GM12874 (cell line): ENCODE results near the gene ROCK2.

ENCODE experiments used
- CTCF ChIP-seq: IDR thresholded peaks from 2 replicates; pipeline ENCODE4 v1.5.1; 2011; ENCODE audit warnings: low read depth, mild to moderate bottlenecking, control low read depth, low read length, moderate library complexity; ENCODE audit not compliant: insufficient read depth

The ROCK2 gene

GRCh38 chr2:11344342-11344955, at the start of gene ROCK2:
ROCK2 (minus strand) TSS chr2:11344636; CDS start chr2:11344136, 500 bp downstream.
- TF ChIP-seq CTCF: no peak

- no peak for TF ChIP-seq CTCF
Observed at GRCh38 chr2:11393711-11394236, 49.3 kb upstream of the ROCK2 start.

- TF ChIP-seq CTCF: no peak
Observed at GRCh38 chr2:11391942-11392266, 47.5 kb upstream of the ROCK2 start.

- no peak for TF ChIP-seq CTCF
Observed at GRCh38 chr2:11390399-11390658, 45.9 kb upstream of the ROCK2 start.

- TF ChIP-seq CTCF: no peak
Observed at GRCh38 chr2:11389551-11390398, 45.3 kb upstream of the ROCK2 start.

GRCh38 chr2:11389052-11389420, 44.6 kb upstream of the ROCK2 start:
- TF ChIP-seq CTCF: no peak

- no peak for TF ChIP-seq CTCF
Observed at GRCh38 chr2:11388262-11389051, 44.0 kb upstream of the ROCK2 start.
